ENCODE data around the gene TMC7.
"Not testable (repeated sequence)": the region's sequence is repeated elsewhere in the genome, so short reads cannot be mapped to it uniquely, and the experiment has no call there.

- not testable (repeated sequence) for TF ChIP-seq FOXM1 (IDR thresholded peaks at IDR 0.05; ENCODE audit: borderline replicate concordance); BHLHE40 (IDR thresholded peaks at IDR 0.05; ENCODE audit: borderline replicate concordance); FOXA1 (IDR thresholded peaks at IDR 0.05); SUZ12 (IDR thresholded peaks at IDR 0.05); LEF1 (IDR thresholded peaks at IDR 0.05; ENCODE audit: borderline replicate concordance)
These were observed 11.7 kb downstream of the TMC7 start for GRCh38 chr16:18995406-18995805.
